Fibroblast of pulmonary artery (primary cell): Measurements from ENCODE around the gene NUPR1.

ENCODE experiments used
- DNase-seq: peaks from one replicate; pipeline ENCODE4 v3.0.0-alpha.2; 2010; ENCODE audit warnings: low read depth
- H3K4me3 ChIP-seq: replicated peaks from 2 replicates; pipeline ENCODE4 v1.5.1; 2011; ENCODE audit warnings: low read depth, mild to moderate bottlenecking, control low read depth, low read length, moderate library complexity
- TF ChIP-seq, protein P1 (sequence below): IDR thresholded peaks from 2 replicates; pipeline ENCODE4 v1.5.1; 2011; ENCODE audit warnings: mild to moderate bottlenecking, control low read depth, low read length, inconsistent platforms; ENCODE audit errors: missing control alignments

The NUPR1 gene

DNA sequence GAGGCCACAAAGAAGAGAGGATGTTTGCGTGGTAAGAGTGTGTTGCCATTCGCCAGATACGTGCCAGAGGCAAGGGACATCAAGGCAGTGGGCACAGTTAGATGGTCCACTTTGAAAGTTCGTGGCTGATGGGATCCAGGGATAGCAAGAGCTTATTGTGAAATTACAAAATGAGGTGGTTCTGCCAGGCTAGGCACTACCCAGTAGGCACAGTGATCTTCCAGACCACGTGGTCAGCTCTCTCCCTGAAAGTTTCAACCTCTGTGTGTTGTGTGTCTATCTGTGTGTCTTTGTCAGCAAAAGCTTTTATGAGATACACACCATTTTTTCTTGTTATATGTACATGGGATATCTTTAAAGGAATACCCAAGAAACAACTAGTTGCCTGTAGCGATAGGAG is 24.4 kb upstream of the NUPR1 start:
- TF ChIP-seq, protein P1, sequence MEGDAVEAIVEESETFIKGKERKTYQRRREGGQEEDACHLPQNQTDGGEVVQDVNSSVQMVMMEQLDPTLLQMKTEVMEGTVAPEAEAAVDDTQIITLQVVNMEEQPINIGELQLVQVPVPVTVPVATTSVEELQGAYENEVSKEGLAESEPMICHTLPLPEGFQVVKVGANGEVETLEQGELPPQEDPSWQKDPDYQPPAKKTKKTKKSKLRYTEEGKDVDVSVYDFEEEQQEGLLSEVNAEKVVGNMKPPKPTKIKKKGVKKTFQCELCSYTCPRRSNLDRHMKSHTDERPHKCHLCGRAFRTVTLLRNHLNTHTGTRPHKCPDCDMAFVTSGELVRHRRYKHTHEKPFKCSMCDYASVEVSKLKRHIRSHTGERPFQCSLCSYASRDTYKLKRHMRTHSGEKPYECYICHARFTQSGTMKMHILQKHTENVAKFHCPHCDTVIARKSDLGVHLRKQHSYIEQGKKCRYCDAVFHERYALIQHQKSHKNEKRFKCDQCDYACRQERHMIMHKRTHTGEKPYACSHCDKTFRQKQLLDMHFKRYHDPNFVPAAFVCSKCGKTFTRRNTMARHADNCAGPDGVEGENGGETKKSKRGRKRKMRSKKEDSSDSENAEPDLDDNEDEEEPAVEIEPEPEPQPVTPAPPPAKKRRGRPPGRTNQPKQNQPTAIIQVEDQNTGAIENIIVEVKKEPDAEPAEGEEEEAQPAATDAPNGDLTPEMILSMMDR, result no peak
- DNase-seq, result no peak
- H3K4me3 ChIP-seq, result no peak overlapping the region

DNA sequence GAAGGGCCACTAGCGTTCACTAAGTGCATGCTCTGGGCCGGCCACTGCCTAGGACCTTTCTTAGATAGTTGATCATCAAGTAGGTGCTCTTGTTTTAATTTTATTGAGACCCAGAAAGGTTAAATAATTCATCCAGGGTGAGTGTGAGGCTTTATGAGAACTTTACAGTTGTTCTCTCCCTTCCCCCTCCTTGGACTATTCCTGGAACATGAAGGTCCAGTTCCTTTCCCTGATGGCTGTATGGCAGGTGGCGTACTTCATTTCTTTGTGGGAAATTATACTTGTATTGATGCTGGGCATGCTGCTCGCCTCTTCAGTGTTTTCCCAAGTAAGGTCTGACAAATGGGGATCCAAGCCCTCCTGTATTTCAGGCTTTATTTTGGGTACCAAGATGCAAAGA is 23.4 kb upstream of the NUPR1 start:
- DNase-seq, result no peak
- TF ChIP-seq, protein P1, result no peak
- H3K4me3 ChIP-seq, result no peak overlapping the region

DNA sequence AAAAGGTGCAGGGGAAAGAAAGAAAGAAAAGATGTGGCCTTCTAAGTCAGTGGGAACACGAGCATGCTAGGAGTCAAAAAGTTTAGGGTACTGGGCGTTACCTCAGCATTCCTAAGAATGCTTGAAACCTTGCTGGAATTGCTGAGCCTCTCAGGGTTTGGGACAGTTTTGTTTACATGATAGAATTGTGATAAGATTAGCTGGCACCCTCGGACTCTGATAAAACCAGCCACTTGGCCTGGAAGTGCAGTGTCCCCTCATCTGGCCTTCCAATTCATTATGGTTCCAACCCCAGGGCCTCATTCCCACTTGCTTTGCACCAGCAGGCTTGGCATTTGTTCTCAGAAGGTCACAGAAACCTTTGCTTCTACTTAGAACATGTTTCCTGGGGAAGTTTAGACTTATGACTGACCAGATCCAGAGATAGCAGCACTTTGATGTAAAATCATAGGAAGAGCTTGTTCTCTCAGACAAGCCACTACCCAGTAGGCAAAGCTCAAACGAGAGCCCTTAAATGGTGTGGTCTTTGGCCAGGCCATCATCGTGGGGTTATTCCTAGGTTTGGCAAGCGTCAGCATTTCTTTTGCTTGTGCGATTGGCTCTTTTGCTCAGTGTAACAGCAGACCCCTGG is 22.9 kb upstream of the NUPR1 start:
- DNase-seq, result no peak
- no peak overlapping the region for H3K4me3 ChIP-seq
- TF ChIP-seq, protein P1, result no peak

DNA sequence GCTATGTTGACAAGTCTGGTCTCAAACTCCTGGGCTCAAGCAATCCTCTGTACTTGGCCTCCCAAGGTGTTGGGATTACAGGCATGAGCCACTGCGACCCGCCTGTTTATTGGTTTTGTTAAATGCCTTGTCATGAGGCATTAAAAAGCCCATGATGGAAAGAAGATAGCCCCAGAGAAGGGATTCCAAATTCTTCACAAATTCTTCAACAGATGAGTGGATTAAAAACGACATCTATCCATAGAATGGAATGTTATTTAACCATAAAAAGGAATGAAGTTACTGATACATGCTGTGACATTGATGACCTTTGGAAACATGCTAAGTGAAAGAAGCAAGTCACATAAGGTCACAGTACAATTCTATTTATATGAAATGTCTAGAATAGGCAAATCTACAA is 19.7 kb upstream of the NUPR1 start:
- no peak for DNase-seq
- TF ChIP-seq, protein P1, result no peak
- H3K4me3 ChIP-seq, result no peak overlapping the region

DNA sequence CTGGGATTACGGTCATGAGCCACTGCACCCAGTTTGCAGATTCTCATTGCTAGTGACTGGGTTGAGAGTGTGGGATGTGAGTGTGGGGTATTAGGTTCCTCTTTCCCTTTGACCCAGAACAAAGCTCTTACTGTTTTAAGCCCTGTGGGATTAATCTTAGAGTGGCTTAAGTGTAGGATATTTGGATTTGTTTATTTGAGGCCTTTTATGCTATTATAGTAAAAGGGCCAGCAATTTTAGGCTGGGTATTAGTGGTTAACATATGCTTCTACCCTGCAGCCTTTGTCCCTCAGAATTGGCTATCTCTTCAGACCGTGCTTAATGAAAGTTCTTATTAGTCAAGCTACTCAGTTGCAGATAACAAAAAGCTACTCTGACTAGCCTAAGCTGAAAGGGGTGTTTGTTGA is 18.1 kb upstream of the NUPR1 start:
- DNase-seq, result no peak
- TF ChIP-seq, protein P1, result no peak

DNA sequence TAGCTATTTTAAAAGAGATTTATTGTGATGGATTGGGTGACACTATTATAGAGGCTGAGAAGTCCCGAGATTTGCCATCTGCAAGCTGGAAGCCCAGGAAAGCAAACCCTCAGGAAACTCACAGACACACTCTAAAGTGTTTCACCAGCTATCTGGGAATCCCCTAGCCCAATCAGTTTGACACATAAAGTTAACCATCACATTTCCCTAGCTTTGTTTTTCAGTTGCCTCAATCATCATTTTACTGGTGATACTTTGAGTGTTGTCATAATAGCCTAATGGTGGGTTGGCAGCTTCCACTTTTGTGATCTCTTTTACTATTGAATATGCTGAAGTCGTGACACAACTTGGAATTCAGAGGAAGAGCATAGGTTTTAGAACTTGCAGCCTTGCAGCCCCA is 16.8 kb upstream of the NUPR1 start:
- no peak for DNase-seq
- no peak overlapping the region for H3K4me3 ChIP-seq
- TF ChIP-seq, protein P1, result no peak

More for the DNA sequence above, 18.1 kb upstream of the NUPR1 start:
- no peak overlapping the region for H3K4me3 ChIP-seq

DNA sequence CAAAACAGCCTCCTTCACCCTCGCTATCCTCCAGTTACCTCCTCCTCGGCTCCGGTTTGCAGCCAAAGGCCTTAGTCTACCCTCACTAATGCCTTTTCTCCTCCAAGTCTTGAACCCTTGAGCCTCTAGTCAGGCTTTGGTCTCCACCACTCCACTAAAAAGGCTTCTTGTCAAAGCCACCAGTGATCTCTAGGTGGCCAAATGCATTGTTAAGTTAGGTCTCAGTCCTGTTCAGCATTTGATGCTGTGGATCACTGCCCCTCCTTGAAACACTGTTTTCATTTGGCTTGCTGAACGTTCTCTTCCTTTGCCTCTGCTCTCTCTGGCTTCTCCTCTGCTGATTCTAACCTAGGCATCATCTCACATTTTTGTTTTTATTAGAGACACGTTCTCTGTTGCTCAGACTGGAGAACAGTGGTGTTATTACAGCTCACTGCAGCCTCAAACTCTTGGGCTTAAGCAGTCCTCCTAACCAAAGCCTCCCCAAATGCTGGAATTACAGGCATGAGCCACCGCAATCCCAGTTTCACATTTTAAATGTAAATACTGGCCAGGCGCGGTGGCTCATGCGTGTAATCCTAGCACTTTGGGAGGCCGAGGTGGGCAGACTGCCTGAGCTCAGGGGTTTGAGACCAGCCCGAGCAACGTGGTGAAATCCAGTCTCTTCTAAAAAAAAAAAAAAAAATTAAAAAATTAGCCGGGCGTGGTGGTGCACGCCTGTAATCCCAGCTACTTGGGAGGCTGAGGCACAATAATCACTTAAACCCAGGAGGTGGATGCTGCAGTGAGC is 16.1 kb upstream of the NUPR1 start:
- peak overlapping the region; percentile 67 for H3K4me3 ChIP-seq
- TF ChIP-seq, protein P1, result no peak
- DNase-seq, result no peak
